GM10248 (cell line): ENCODE measurements around the gene FZD7.

Experiments
- CTCF ChIA-PET: fragments of 300-600 bp; sonication (Branson Sonifier 250); formaldehyde crosslinking; extraction: SDS; loops from one replicate; lab custom pipeline; 2021; ENCODE audit warnings: antibody characterized with exemption; lab: Yijun Ruan, JAX
- POLR2A ChIA-PET: fragments of 350-650 bp; sonication (Branson Sonifier 250); formaldehyde crosslinking; extraction: SDS; loops from one replicate; lab custom pipeline; 2020; ENCODE audit warnings: antibody characterized with exemption; lab: Yijun Ruan, JAX
- DNase-seq: peaks from one replicate; pipeline ENCODE4 v3.0.0; 2012; ENCODE audit errors: extremely low spot score
- CTCF ChIP-seq: IDR thresholded peaks from 2 replicates; pipeline ENCODE4 v1.5.1; 2012; ENCODE audit warnings: mild to moderate bottlenecking, low read depth; ENCODE audit errors: extremely low read depth, missing control alignments, control extremely low read depth

Gene FZD7

DNA sequence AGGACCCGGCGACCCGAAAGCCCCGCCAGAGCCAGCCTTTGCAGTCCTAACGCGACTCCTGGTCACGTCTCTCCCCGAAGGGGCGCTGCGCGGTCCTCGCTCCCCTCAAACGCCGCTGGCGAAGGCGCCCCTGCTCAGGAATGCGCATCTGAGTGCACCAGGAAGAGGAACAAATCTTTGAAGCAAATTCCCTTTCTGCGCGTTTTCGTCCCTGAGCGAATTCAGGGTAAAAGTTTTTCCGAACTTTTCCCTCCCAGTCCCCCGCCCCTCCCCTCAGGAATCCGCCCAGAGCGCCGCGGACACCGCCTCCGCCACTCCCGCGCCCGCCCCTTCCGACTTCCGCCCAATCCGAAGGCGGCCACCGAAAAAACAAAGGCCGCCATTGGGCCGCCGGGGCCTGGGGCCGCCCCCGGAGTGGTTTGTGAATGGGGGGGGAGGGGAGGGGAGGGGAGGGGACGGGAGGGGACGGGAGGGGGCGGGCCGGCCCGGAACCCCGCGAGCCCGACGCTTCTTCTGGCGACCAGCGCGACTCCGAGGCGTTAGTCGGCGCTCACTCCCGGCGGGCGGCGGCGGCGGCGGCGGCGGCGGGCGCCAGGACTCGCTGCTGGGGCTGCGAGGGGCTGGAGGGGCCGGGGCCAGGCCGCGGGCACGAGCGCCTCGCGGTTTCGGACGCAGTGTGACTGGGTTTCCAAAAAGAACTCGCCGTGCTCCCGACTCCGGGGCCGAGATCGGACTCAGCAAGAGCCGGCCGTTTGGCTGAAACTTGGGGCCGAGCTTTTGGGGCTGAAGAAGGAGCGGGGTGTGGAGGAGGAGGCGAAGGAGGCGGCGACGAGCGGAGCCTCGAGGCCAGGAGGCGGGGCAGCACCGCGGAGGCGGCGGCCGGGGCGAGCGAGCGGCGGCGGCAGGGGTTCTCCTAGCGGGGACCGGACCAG lies at the start of gene FZD7:
TSS of gene FZD7 (plus strand) at position 539 of the 932 bp plus-strand sequence. CDS start 793 bp downstream, outside the sequence.
- peak; percentile 92 for DNase-seq
- POLR2A ChIA-PET = no interaction called here
- CTCF ChIA-PET = no interaction called here
- peak; percentile 3 for TF ChIP-seq CTCF

DNA sequence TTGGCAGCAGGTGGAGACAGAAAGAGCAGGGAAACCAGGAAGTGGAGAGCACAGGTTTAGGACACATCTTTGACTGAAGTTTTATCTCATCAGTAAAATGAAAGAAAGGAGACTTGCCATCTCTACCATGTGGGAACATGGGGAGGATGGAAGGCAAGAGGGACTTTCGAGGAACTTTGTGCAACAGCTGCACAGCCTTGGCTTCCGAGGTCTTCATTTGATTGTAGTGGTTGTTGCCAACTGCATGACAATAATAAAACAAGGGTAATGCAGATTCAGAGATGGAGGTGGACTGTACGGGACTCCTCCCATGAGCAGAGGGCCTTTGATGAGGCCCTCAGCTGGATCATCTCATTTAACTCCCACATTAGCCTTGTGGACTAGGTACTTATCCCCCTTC lies 49.3 kb upstream of the FZD7 start:
- ChIA-PET CTCF (interaction anchor here (1.2 kb wide), 1 partner anchor 13 kb away, joined by 3 read pairs; no protein-coding TSS in a partner anchor), POLR2A (no interaction called here)
- DNase-seq = no peak
- no peak for TF ChIP-seq CTCF

GRCh38 chr2:201984800-201985525 lies 48.7 kb upstream of the FZD7 start:
- DNase-seq = no peak
- CTCF ChIA-PET = interaction anchor here (1.2 to 1.3 kb wide), 2 partner anchors 12 to 15 kb away, joined by 3 read pairs; no protein-coding TSS in a partner anchor
- POLR2A ChIA-PET = no interaction called here
- no peak for TF ChIP-seq CTCF

- TF ChIP-seq CTCF = no peak
- CTCF ChIA-PET = interaction anchor here (1.2 to 1.4 kb wide), 3 partner anchors 11 to 126 kb away, joined by 3 to 4 read pairs (median 3); no protein-coding TSS in a partner anchor
- POLR2A ChIA-PET = no interaction called here
- no peak for DNase-seq
These were observed 47.8 kb upstream of the FZD7 start for GRCh38 chr2:201985728-201986462.

GRCh38 chr2:201986463-201986735 lies 47.3 kb upstream of the FZD7 start:
- no peak for TF ChIP-seq CTCF
- no peak for DNase-seq
- CTCF ChIA-PET = interaction anchor here (1.3 to 1.4 kb wide), 2 partner anchors 13 to 127 kb away, joined by 3 to 4 read pairs; no protein-coding TSS in a partner anchor
- POLR2A ChIA-PET = no interaction called here

GRCh38 chr2:201987426-201987825 lies 46.2 kb upstream of the FZD7 start:
- no peak for DNase-seq
- ChIA-PET POLR2A (no interaction called here), CTCF (interaction anchor here (0.7 kb wide), 1 partner anchor 10 kb away, joined by 3 read pairs; no protein-coding TSS in a partner anchor)
- no peak for TF ChIP-seq CTCF
